Osteocyte (in vitro differentiated cells): ENCODE measurements around the gene DAB2IP. TPM values are rescaled to one million over a fixed set of nuclear protein-coding genes. Genes with fewer than 3 reads are reported as not detected.

Experiments used
- DNase-seq: peaks from one replicate; pipeline ENCODE4 v3.0.0; 2021; ENCODE audit warnings: mixed read lengths; ENCODE audit not compliant: unreplicated experiment; ENCODE audit errors: extremely low spot score
- H3K27ac Mint-ChIP-seq: one replicate; pipeline ENCODE4 v1.8.0; 2021; ENCODE audit warnings: mild to moderate bottlenecking, mixed read lengths; ENCODE audit not compliant: unreplicated experiment
- H3K27me3 Mint-ChIP-seq: one replicate; pipeline ENCODE4 v1.8.0; 2021; ENCODE audit warnings: mixed read lengths; ENCODE audit not compliant: unreplicated experiment
- H3K36me3 Mint-ChIP-seq: one replicate; pipeline ENCODE4 v1.8.0; 2021; ENCODE audit warnings: mixed read lengths; ENCODE audit not compliant: unreplicated experiment
- H3K4me1 Mint-ChIP-seq: one replicate; pipeline ENCODE4 v1.8.0; 2021; ENCODE audit warnings: mixed read lengths; ENCODE audit not compliant: unreplicated experiment
- H3K4me3 Mint-ChIP-seq: one replicate; pipeline ENCODE4 v1.8.0; 2021; ENCODE audit warnings: mild to moderate bottlenecking, moderate library complexity, mixed read lengths; ENCODE audit not compliant: unreplicated experiment
- H3K9me3 Mint-ChIP-seq: one replicate; pipeline ENCODE4 v1.8.0; 2021; ENCODE audit warnings: mixed read lengths; ENCODE audit not compliant: unreplicated experiment
- CTCF ChIP-seq: fragments of 200-600 bp; sonication (generic); IDR thresholded peaks from 2 replicates; pipeline ENCODE4 v1.5.0; 2021; ENCODE audit warnings: antibody characterized with exemption, mild to moderate bottlenecking, moderate library complexity
- total RNA-seq: library from RNA; stranded (reverse); gene quantifications from 2 replicates; pipeline ENCODE4 v1.2.1, GENCODE V29; 2021

Gene DAB2IP
- total RNA-seq, 1 donor from 2014 or later = 43.6 TPM

- H3K4me3 Mint-ChIP-seq = no peak overlapping the region
- no peaks in the 10 kb centered on the region for H3K9me3 Mint-ChIP-seq
- DNase-seq = no peak
- peaks cover 34% of the 10 kb centered on the region for H3K4me1 Mint-ChIP-seq
- H3K27ac Mint-ChIP-seq = no peak overlapping the region
- H3K27me3 Mint-ChIP-seq = no peaks in the 10 kb centered on the region
- peaks cover 6% of the 10 kb centered on the region for H3K36me3 Mint-ChIP-seq
- TF ChIP-seq CTCF = no peak
These were observed 66.7 kb downstream of the DAB2IP start for GRCh38 chr9:121718084-121718483.

GRCh38 chr9:121718501-121718900 lies 67.1 kb downstream of the DAB2IP start:
- peaks cover 34% of the 10 kb centered on the region for H3K4me1 Mint-ChIP-seq
- H3K36me3 Mint-ChIP-seq = peaks cover 6% of the 10 kb centered on the region
- no peaks in the 10 kb centered on the region for H3K9me3 Mint-ChIP-seq
- DNase-seq = no peak
- H3K4me3 Mint-ChIP-seq = no peak overlapping the region
- no peak overlapping the region for H3K27ac Mint-ChIP-seq
- TF ChIP-seq CTCF = no peak
- no peaks in the 10 kb centered on the region for H3K27me3 Mint-ChIP-seq

GRCh38 chr9:121720311-121721057 lies 69.0 kb downstream of the DAB2IP start:
- DNase-seq = no peak
- Mint-ChIP-seq H3K4me1 (peaks cover 43% of the 10 kb centered on the region), H3K27ac (peak overlapping the region; percentile 47), H3K36me3 (peaks cover 3% of the 10 kb centered on the region), H3K9me3 (no peaks in the 10 kb centered on the region), H3K27me3 (no peaks in the 10 kb centered on the region), H3K4me3 (no peak overlapping the region)
- TF ChIP-seq CTCF = no peak

DNA sequence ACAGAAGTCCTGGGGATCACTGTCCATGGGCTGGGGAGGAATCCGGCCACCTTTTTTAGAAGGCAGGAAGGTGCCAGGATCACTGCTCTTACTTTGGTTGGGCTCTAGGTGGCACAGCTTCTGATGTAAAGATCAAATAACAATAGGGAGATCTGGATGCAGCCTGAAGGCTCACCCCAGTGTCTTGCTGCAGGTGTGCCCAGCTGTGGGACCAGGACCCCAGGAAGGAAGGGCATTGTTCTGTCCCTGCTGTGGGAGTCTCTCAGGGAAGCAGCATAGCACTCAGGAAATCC lies 69.6 kb downstream of the DAB2IP start:
- Mint-ChIP-seq H3K27me3 (no peaks in the 10 kb centered on the region), H3K27ac (peak overlapping the region; percentile 46), H3K9me3 (no peaks in the 10 kb centered on the region), H3K36me3 (peaks cover 3% of the 10 kb centered on the region), H3K4me3 (no peak overlapping the region), H3K4me1 (peaks cover 43% of the 10 kb centered on the region)
- peak; percentile 35 for TF ChIP-seq CTCF
- DNase-seq = no peak

DNA sequence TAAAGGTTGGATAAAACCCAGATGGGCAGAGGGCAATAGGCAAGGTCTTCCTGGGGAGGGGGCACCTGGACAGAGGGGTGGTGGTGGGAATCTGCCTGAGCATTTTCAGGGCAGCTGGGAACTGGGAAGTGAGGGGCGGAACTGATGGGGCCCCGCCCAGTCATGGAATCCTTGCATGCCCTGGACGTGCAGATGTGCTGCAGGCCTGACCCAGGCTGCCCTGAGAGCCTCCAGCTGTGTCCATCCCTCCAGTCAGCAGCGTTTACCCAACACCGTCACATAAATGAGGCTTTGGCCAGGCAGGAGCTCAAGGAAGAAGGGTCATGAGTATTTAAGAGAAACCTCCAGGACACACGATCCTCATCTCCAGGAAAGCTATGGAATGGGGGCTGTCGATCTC lies 70.3 kb downstream of the DAB2IP start:
- DNase-seq = no peak
- peaks cover 43% of the 10 kb centered on the region for H3K4me1 Mint-ChIP-seq

More for the DNA sequence above, 70.3 kb downstream of the DAB2IP start:
- Mint-ChIP-seq H3K4me3 (no peak overlapping the region), H3K27ac (peak overlapping the region; percentile 8), H3K27me3 (no peaks in the 10 kb centered on the region), H3K9me3 (no peaks in the 10 kb centered on the region), H3K36me3 (peaks cover 3% of the 10 kb centered on the region)
- no peak for TF ChIP-seq CTCF
